Measurements from ENCODE around the gene HYOU1. TPM values are rescaled to one million over a fixed set of nuclear protein-coding genes. Genes with fewer than 3 reads are reported as not detected.

The HYOU1 gene
- total and polyA plus RNA-seq, 2 experiments from 2014 or later, result 48.2 to 229 TPM

DNA sequence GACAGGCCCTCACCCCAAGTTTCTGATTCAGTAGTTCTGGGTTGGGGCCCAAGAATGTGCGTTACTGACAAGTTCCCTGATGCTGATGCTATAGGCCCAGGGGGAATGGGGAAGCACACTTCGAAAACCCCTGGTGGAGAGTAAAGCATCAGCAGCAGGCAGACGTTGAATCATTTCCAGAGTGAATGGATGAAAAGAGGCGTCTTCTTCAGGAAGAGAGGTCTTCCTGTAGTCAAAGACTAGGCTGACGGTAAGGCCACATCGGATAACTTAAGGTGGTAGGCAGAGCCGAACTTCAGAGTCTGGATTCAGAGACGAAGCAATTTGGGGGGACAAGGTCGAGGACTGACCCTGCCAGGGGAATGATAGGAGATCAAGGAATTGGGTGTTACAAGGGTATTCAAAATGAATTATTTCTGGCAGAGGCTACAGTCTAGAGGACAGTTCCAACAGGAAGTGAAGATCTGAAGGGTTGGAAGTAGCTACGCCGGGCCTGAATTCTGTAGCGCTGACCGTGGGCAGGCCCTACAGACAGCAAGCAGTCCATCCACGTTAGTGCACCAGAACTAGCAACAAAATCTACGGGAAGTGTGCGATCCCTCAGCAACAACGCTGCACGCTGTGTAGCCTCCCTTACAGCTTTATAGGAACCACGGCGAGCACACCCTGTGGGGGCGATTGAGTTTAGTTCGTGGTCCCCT, 59.9 kb downstream of the HYOU1 start:
- Histone ChIP-seq H3K36me3 (ENCODE audit: insufficient read depth) (peaks cover 22% of the 10 kb centered on the region), H3K4me1 (ENCODE audit: insufficient read depth) (peaks cover 16% of the 10 kb centered on the region; the same call in 1 of the 2 replicates), H3K27me3 (ENCODE audit: insufficient read depth) (no peaks in the 10 kb centered on the region), H3F3A (replicated peaks; ENCODE audit: low read depth) (0 out of 2 replicates have a peak, but pooled peaks cover 5% of the 10 kb centered on the region), H4K20me1 (replicated peaks; ENCODE audit: insufficient read depth) (0 out of 2 replicates have a peak, but pooled peaks cover 8% of the 10 kb centered on the region), H3K9me2 (ENCODE audit: insufficient read depth) (0 out of 2 replicates have a peak, but pooled peaks cover 4% of the 10 kb centered on the region), H3K79me2 (replicated peaks; ENCODE audit: insufficient read depth) (peaks cover 58% of the 10 kb centered on the region), H3K27ac (ENCODE audit: low read depth) (peak overlapping the region; percentile 75; the same call in 1 of the 2 replicates), H3K4me2 (peak overlapping the region; percentile 97), H2AFZ (peak overlapping the region; percentile 97; the same call in 1 of the 2 replicates), H3K4me3 (peak overlapping the region; percentile 98)
- ATAC-seq, result peak; percentile 19
- Mint-ChIP-seq H3K4me3 (peak overlapping the region; percentile 100), H3K9me3 (peaks cover 15% of the 10 kb centered on the region), H3K4me1 (peaks cover 21% of the 10 kb centered on the region), H3K36me3 (ENCODE audit: low read depth) (peaks cover 66% of the 10 kb centered on the region), H3K27ac (peak overlapping the region; percentile 92; the same call in 1 of the 2 replicates), H3K27me3 (ENCODE audit: insufficient read depth, low read depth, poor library complexity) (peaks cover 4% of the 10 kb centered on the region)
- TF ChIP-seq, protein P1, sequence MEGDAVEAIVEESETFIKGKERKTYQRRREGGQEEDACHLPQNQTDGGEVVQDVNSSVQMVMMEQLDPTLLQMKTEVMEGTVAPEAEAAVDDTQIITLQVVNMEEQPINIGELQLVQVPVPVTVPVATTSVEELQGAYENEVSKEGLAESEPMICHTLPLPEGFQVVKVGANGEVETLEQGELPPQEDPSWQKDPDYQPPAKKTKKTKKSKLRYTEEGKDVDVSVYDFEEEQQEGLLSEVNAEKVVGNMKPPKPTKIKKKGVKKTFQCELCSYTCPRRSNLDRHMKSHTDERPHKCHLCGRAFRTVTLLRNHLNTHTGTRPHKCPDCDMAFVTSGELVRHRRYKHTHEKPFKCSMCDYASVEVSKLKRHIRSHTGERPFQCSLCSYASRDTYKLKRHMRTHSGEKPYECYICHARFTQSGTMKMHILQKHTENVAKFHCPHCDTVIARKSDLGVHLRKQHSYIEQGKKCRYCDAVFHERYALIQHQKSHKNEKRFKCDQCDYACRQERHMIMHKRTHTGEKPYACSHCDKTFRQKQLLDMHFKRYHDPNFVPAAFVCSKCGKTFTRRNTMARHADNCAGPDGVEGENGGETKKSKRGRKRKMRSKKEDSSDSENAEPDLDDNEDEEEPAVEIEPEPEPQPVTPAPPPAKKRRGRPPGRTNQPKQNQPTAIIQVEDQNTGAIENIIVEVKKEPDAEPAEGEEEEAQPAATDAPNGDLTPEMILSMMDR (conservative IDR thresholded peaks at IDR 0.05; ENCODE audit: low read depth in 2 of 2), result peak in 1 of 2 experiments; percentile 37; a peak in 2 of 4 replicates
- no peak for TF ChIP-seq ZNF331 (CRISPR knock-in tag; IDR thresholded peaks at IDR 0.05; ENCODE audit: low read depth)
- peak; percentile 63 for DNase-seq (ENCODE audit: low spot score)

Small RNA genes lying within 50 kb of the gene (microRNA-seq; reads per million reads assigned to microRNA genes)
- gene MIR3656, result not detected

Small RNA genes lying within 50 kb of the gene (small RNA-seq; reads per million reads assigned to genes)
- gene AP003392.2 (ENCODE audit: low replicate concordance), result not detected
- gene RF00017 (ENCODE audit: low replicate concordance), result not detected
- gene RF00019 (ENCODE audit: low replicate concordance), result not detected

Other genes starting within 250 kb of the HYOU1 start
- not detected in 2 replicates for gene CXCR5, start 173.3 kb downstream of the HYOU1 start, total RNA-seq (2014; rRNA removed; shearing (Covaris generic))
- 0.18 and 0.96 TPM in 2 replicates for gene CXCR5, start 173.3 kb downstream of the HYOU1 start, polyA plus RNA-seq (2016; fragmentation: Nextera tagmentation; extraction: Ambion mirVana)
- gene BCL9L, start 131.3 kb downstream of the HYOU1 start, total RNA-seq (2014; rRNA removed; shearing (Covaris generic)), result 24.1 and 35.1 TPM in 2 replicates
- gene BCL9L, start 131.3 kb downstream of the HYOU1 start, polyA plus RNA-seq (2016; fragmentation: Nextera tagmentation; extraction: Ambion mirVana), result 15.9 and 23.6 TPM in 2 replicates
- not detected in 2 replicates for gene UPK2, start 100.9 kb downstream of the HYOU1 start, total RNA-seq (2014; rRNA removed; shearing (Covaris generic))
- 0.74 and 1.4 TPM in 2 replicates for gene UPK2, start 100.9 kb downstream of the HYOU1 start, polyA plus RNA-seq (2016; fragmentation: Nextera tagmentation; extraction: Ambion mirVana)
- gene FOXR1, start 85.4 kb downstream of the HYOU1 start, total RNA-seq (2014; rRNA removed; shearing (Covaris generic)), result not detected in 2 replicates
- gene FOXR1, start 85.4 kb downstream of the HYOU1 start, polyA plus RNA-seq (2016; fragmentation: Nextera tagmentation; extraction: Ambion mirVana), result not detected in 2 replicates
- gene CENATAC, start 59.1 kb downstream of the HYOU1 start, total RNA-seq (2014; rRNA removed; shearing (Covaris generic)), result 34.3 and 34.5 TPM in 2 replicates
- 31.7 and 33.4 TPM in 2 replicates for gene CENATAC, start 59.1 kb downstream of the HYOU1 start, polyA plus RNA-seq (2016; fragmentation: Nextera tagmentation; extraction: Ambion mirVana)
- 1,462 and 1,965 TPM in 2 replicates for gene RPS25, start 38.9 kb downstream of the HYOU1 start, total RNA-seq (2014; rRNA removed; shearing (Covaris generic))
- gene RPS25, start 38.9 kb downstream of the HYOU1 start, polyA plus RNA-seq (2016; fragmentation: Nextera tagmentation; extraction: Ambion mirVana), result 3,622 and 3,632 TPM in 2 replicates
- 79.9 and 97.2 TPM in 2 replicates for gene TRAPPC4, start 38.4 kb downstream of the HYOU1 start, total RNA-seq (2014; rRNA removed; shearing (Covaris generic))
- 118 and 142 TPM in 2 replicates for gene TRAPPC4, start 38.4 kb downstream of the HYOU1 start, polyA plus RNA-seq (2016; fragmentation: Nextera tagmentation; extraction: Ambion mirVana)
- 50.2 and 56.4 TPM in 2 replicates for gene SLC37A4, start 26.3 kb downstream of the HYOU1 start, total RNA-seq (2014; rRNA removed; shearing (Covaris generic))
- gene SLC37A4, start 26.3 kb downstream of the HYOU1 start, polyA plus RNA-seq (2016; fragmentation: Nextera tagmentation; extraction: Ambion mirVana), result 20.0 and 23.4 TPM in 2 replicates
- gene VPS11, start 10.6 kb upstream of the HYOU1 start, total RNA-seq (2014; rRNA removed; shearing (Covaris generic)), result 13.4 and 14.6 TPM in 2 replicates
- gene VPS11, start 10.6 kb upstream of the HYOU1 start, polyA plus RNA-seq (2016; fragmentation: Nextera tagmentation; extraction: Ambion mirVana), result 11.5 and 15.5 TPM in 2 replicates
- gene HMBS, start 27.7 kb upstream of the HYOU1 start, total RNA-seq (2014; rRNA removed; shearing (Covaris generic)), result 91.7 and 107 TPM in 2 replicates
- 101 and 105 TPM in 2 replicates for gene HMBS, start 27.7 kb upstream of the HYOU1 start, polyA plus RNA-seq (2016; fragmentation: Nextera tagmentation; extraction: Ambion mirVana)
- gene DPAGT1, start 44.6 kb upstream of the HYOU1 start, total RNA-seq (2014; rRNA removed; shearing (Covaris generic)), result 36.4 and 37.2 TPM in 2 replicates
- gene DPAGT1, start 44.6 kb upstream of the HYOU1 start, polyA plus RNA-seq (2016; fragmentation: Nextera tagmentation; extraction: Ambion mirVana), result 48.3 and 52.6 TPM in 2 replicates
- gene C2CD2L, start 50.1 kb upstream of the HYOU1 start, total RNA-seq (2014; rRNA removed; shearing (Covaris generic)), result 2.3 and 4.4 TPM in 2 replicates
- gene C2CD2L, start 50.1 kb upstream of the HYOU1 start, polyA plus RNA-seq (2016; fragmentation: Nextera tagmentation; extraction: Ambion mirVana), result 1.4 TPM in 2 replicates
- 29.2 and 29.6 TPM in 2 replicates for gene HINFP, start 64.4 kb upstream of the HYOU1 start, total RNA-seq (2014; rRNA removed; shearing (Covaris generic))
- 12.6 and 12.8 TPM in 2 replicates for gene HINFP, start 64.4 kb upstream of the HYOU1 start, polyA plus RNA-seq (2016; fragmentation: Nextera tagmentation; extraction: Ambion mirVana)
- 1.0 and 1.2 TPM in 2 replicates for gene ABCG4, start 91.8 kb upstream of the HYOU1 start, total RNA-seq (2014; rRNA removed; shearing (Covaris generic))
- 0.58 and 0.94 TPM in 2 replicates for gene ABCG4, start 91.8 kb upstream of the HYOU1 start, polyA plus RNA-seq (2016; fragmentation: Nextera tagmentation; extraction: Ambion mirVana)
- gene NLRX1, start 111.5 kb upstream of the HYOU1 start, total RNA-seq (2014; rRNA removed; shearing (Covaris generic)), result 13.8 and 14.2 TPM in 2 replicates
- gene NLRX1, start 111.5 kb upstream of the HYOU1 start, polyA plus RNA-seq (2016; fragmentation: Nextera tagmentation; extraction: Ambion mirVana), result 2.8 and 3.4 TPM in 2 replicates
- gene NHERF4, start 128.3 kb upstream of the HYOU1 start, total RNA-seq (2014; rRNA removed; shearing (Covaris generic)), result not detected in 2 replicates
- 0.15 TPM in 1 of 2 replicates, not detected in the other for gene NHERF4, start 128.3 kb upstream of the HYOU1 start, polyA plus RNA-seq (2016; fragmentation: Nextera tagmentation; extraction: Ambion mirVana)
- 67.6 and 67.8 TPM in 2 replicates for gene CBL, start 149.1 kb upstream of the HYOU1 start, total RNA-seq (2014; rRNA removed; shearing (Covaris generic))
- gene CBL, start 149.1 kb upstream of the HYOU1 start, polyA plus RNA-seq (2016; fragmentation: Nextera tagmentation; extraction: Ambion mirVana), result 31.6 and 40.1 TPM in 2 replicates